ENCODE measurements around the gene PIGH. TPM values are rescaled to one million over a fixed set of nuclear protein-coding genes. Genes with fewer than 3 reads are reported as not detected.
"Not testable (repeated sequence)": the region's sequence is repeated elsewhere in the genome, so short reads cannot be mapped to it uniquely, and the experiment has no call there.

Gene PIGH
- total RNA-seq, 6 experiments from 2014 or later, result 12.7 to 16.0 (median 13.8) TPM

GRCh38 chr14:67607646-67608045, 7.6 kb upstream of the PIGH start:
- Histone ChIP-seq H3K27me3 (no peaks in the 10 kb centered on the region), H3K4me3 (no peak overlapping the region), H3K36me3 (no peaks in the 10 kb centered on the region), H3K4me1 (no peaks in the 10 kb centered on the region), H3K27ac (no peak overlapping the region), H3K9me3 (no peaks in the 10 kb centered on the region)
- TF ChIP-seq POLR2A (IDR thresholded peaks at IDR 0.05), result no peak
- TF ChIP-seq CTCF (IDR thresholded peaks at IDR 0.05), result no peak
- 100% methylated on average over 4 of the region's 5 CpGs for WGBS (ENCODE audit: insufficient coverage, low coverage, low lambda C conversion rate, missing lambda C conversion rate)
- intact Hi-C loops (cut with DNase I), result no loop called here
- DNase-seq, result no peak
- no peak for ATAC-seq

GRCh38 chr14:67602995-67603545, 3.0 kb upstream of the PIGH start:
- DNase-seq, result no peak
- no peak overlapping the region for H3K4me3 ChIP-seq
- H3K27me3 ChIP-seq, result no peaks in the 10 kb centered on the region
- no peaks in the 10 kb centered on the region for H3K9me3 ChIP-seq
- no peak overlapping the region for H3K27ac ChIP-seq
- no peak for ATAC-seq
- TF ChIP-seq CTCF (IDR thresholded peaks at IDR 0.05), result no peak
- no peak for TF ChIP-seq POLR2A (IDR thresholded peaks at IDR 0.05)
- intact Hi-C loops (cut with DNase I), result no loop called here
- peaks cover 0 to 7% (median under 1%) of the 10 kb centered on the region in 4 donors for H3K4me1 ChIP-seq
- H3K36me3 ChIP-seq, result no peaks in the 10 kb centered on the region
- WGBS (ENCODE audit: insufficient coverage, low coverage, low lambda C conversion rate, missing lambda C conversion rate), result 59% methylated on average over 5 of the region's 5 CpGs

- ATAC-seq (no peak), DNase-seq (no peak)
- no peaks in the 10 kb centered on the region for H3K9me3 ChIP-seq
- no peak overlapping the region for H3K4me3 ChIP-seq
- TF ChIP-seq CTCF (IDR thresholded peaks at IDR 0.05), result no peak
- no peak for TF ChIP-seq POLR2A (IDR thresholded peaks at IDR 0.05)
- intact Hi-C loops (cut with DNase I), result no loop called here
- H3K27me3 ChIP-seq, result no peaks in the 10 kb centered on the region
- H3K27ac ChIP-seq, result no peak overlapping the region
- 71% methylated on average over 4 of the region's 7 CpGs for WGBS (ENCODE audit: insufficient coverage, low coverage, low lambda C conversion rate, missing lambda C conversion rate)
- peaks cover 0 to 7% (median 2%) of the 10 kb centered on the region in 4 donors for H3K4me1 ChIP-seq
- H3K36me3 ChIP-seq, result no peaks in the 10 kb centered on the region
Observed at GRCh38 chr14:67602076-67602475, 2.0 kb upstream of the PIGH start.

DNA sequence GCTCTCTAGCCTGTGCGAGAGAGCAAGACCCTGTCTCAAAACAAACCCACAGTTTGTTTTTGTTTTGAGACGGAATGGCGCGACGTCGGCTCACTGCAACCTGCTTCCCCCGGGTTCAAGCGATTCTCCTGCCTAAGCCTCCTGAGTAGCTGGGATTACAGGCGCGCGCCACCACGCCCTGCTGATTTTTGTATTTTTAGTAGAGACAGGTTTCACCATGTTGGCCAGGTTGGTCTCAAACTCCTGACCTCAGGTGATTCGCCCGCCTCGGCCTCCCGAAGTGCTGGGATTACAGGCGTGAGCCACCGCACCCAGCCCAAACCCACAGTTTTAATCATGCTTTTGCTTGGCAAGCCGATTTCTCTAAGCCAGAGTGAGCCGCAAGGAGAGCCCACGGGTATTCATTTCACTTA, 500 bp upstream of the PIGH start:
- DNase-seq; H3K4me1 ChIP-seq; ATAC-seq; intact Hi-C loops (cut with DNase I); H3K36me3 ChIP-seq; H3K27me3 ChIP-seq; H3K9me3 ChIP-seq: not testable (repeated sequence)
- 87% methylated on average over 5 of the region's 21 CpGs for WGBS (ENCODE audit: insufficient coverage, low coverage, low lambda C conversion rate, missing lambda C conversion rate)
- Histone ChIP-seq H3K4me3 (peak overlapping the region; percentile 83 to 97 (median 93)), H3K27ac (peak overlapping the region; percentile 82 to 95 (median 86))

DNA sequence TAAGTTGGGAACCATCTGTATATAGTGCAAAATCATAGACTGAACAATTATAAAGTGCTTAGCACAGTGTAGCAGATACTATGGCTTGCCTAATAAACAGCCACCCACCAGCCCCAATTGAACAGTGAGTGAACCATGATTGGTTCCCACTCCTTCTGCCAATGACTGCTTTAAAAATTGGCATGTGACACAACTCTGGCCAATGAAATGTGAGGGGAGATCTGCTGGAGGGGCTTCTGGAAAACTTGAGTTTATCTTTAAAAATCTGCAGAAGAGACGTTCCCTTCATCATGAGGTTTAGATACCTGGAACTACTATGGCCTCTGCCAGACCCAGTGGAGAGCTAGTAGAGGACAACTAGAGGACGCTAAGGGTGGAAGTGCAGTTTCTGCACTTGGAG, 4.7 kb downstream of the PIGH start:
- intact Hi-C loops (cut with DNase I), result no loop called here
- H3K4me3 ChIP-seq, result no peak overlapping the region
- no peak overlapping the region for H3K27ac ChIP-seq
- H3K27me3 ChIP-seq, result no peaks in the 10 kb centered on the region
- peaks cover 0 to 7% (median 2%) of the 10 kb centered on the region in 4 donors for H3K4me1 ChIP-seq
- 80% methylated on average over 1 of the region's 2 CpGs for WGBS (ENCODE audit: insufficient coverage, low coverage, low lambda C conversion rate, missing lambda C conversion rate)
- no peak for TF ChIP-seq CTCF (IDR thresholded peaks at IDR 0.05)
- no peak for TF ChIP-seq POLR2A (IDR thresholded peaks at IDR 0.05)
- DNase-seq, result no peak
- H3K9me3 ChIP-seq, result no peaks in the 10 kb centered on the region
- ATAC-seq, result no peak
- peaks cover 0 to 21% (median 6%) of the 10 kb centered on the region in 4 donors for H3K36me3 ChIP-seq

GRCh38 chr14:67593650-67594049, 6.4 kb downstream of the PIGH start:
- H3K9me3 ChIP-seq; H3K27ac ChIP-seq; intact Hi-C loops (cut with DNase I); H3K4me3 ChIP-seq; H3K27me3 ChIP-seq; DNase-seq: not testable (repeated sequence)
- 22% methylated on average over 1 of the region's 1 CpG for WGBS (ENCODE audit: insufficient coverage, low coverage, low lambda C conversion rate, missing lambda C conversion rate)
- H3K36me3 ChIP-seq, result peaks cover 0 to 21% (median 6%) of the 10 kb centered on the region in 4 donors
- ATAC-seq, result peak in 3 of 4 donors; percentile 28 to 54 (median 43)
- peaks cover 0 to 14% (median 5%) of the 10 kb centered on the region in 4 donors for H3K4me1 ChIP-seq

All from right lobe of liver (tissue), 6 donors.